Stimulated activated CD4-positive, alpha-beta T cell treated with anti-CD3 and anti-CD28 coated beads, Interleukin-2, amount 100 ng/mL, for 48 hours (primary cell): ENCODE data around the gene SNX1.
"Not testable (repeated sequence)": the region's sequence is repeated elsewhere in the genome, so short reads cannot be mapped to it uniquely, and the experiment has no call there.

Source experiments
- DNase-seq, 2 donors: peaks; one replicate each; pipeline ENCODE4 v3.0.0-alpha.2; 2020

The SNX1 gene

DNA sequence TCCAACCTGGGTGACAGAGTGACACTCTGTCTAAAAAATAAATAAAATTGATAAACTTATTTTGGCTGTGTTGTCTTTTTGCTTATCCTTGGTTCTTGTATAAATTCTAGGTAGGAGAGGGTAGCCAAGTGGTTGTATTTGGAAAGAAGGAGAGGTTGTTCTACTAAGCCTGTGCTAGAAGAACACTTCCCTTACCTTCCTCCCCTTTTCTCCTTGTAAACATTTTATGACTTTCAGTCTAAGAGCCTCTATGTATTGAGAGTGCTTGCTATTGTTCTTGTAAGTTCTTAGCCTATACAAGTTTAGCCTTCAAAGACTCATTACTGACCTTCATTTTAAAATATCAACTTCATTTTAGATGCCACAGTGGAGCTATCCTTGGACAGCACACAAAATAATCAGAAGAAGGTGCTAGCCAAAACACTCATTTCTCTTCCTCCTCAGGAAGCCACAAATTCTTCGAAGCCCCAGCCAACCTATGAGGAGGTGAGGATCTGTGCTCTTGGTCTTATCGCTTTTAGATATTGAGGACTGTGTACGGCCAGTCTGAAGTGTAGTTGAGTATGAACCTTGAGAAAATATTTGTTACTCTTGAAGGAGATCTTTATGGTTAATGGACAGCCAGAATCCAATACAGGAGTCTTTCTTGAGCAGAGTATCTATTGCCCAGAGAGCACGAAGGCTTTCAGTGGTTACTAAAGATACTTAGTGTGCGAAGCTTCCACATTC, 22.1 kb downstream of the SNX1 start:
- DNase-seq = no peak

DNA sequence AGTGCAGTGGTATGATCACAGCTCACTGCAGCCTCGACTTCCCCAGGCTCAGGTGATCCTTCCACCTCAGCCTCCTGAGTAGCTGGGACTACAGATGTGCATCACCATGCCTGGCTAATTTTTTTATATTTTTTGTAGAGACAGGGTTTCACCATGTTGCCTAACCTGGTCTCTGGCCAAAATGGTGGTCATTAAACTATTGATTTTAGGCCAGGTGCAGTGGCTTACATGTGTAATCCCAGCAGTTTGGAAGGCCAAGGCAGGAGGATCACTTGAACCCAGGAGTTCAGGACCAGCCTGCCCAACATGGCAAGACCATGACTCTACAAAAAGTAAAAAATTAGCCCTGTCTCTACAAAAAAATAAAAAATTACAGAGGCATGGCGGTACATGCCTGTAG, 24.5 kb downstream of the SNX1 start:
- DNase-seq = not testable (repeated sequence)

GRCh38 chr15:64121614-64122013, 25.8 kb downstream of the SNX1 start:
- no peak for DNase-seq

GRCh38 chr15:64122444-64122843, 26.7 kb downstream of the SNX1 start:
- DNase-seq = no peak

DNA sequence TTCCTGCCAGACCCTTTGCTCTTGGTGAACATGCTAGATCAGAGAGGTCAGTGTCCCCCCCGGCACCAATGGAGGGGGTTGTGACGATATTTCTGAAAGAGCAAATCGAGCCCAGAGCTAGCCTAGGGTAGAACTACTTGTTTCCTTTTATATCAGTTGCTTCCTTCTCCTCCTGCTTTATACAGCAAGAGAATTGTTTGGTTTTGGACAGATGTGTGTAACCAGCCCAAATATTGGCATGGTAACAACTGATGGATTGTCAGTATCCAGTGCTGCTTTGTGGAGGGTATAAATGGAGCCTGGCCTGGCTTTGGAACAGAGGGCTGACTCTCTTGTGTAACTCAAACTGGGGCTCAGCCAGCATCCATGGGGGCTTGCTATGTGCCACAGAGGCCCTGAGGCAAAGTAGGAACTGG, 27.2 kb downstream of the SNX1 start:
- no peak for DNase-seq

GRCh38 chr15:64125978-64126377, 30.2 kb downstream of the SNX1 start:
- no peak for DNase-seq

- DNase-seq = no peak
Measured at GRCh38 chr15:64127521-64128270, 31.9 kb downstream of the SNX1 start.

DNA sequence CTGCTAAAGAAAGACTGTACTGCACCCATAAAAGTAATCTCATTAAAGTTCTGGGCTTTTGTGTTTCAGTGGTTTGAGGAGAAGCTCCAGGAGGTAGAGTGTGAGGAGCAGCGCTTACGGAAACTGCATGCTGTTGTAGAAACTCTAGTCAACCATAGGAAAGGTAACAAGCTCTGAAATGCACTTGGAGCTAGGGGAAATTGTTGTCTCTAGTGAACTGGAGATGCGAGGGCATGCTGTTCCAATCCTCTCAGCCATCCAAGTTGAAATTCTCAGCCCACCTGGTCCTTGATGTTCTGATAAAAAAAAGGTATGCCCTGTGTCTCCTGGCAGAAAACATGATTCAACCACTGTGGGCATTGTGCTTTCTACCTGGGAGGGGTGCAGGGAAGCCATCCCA, 34.4 kb downstream of the SNX1 start:
- DNase-seq = no peak

DNA sequence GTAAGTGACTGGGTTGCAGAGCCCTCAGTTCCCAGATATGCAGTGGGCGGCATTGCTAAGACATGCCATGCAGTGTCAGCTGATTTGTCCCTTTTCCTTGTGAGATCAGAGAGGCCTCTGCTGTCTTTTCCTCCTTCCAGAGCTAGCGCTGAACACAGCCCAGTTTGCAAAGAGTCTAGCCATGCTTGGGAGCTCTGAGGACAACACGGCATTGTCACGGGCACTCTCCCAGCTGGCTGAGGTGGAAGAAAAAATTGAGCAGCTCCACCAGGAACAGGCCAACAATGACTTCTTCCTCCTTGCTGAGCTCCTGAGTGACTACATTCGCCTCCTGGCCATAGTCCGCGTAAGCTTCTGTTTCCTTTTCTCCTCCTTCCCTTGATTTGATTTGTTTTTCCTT, 35.8 kb downstream of the SNX1 start:
- no peak for DNase-seq

DNA sequence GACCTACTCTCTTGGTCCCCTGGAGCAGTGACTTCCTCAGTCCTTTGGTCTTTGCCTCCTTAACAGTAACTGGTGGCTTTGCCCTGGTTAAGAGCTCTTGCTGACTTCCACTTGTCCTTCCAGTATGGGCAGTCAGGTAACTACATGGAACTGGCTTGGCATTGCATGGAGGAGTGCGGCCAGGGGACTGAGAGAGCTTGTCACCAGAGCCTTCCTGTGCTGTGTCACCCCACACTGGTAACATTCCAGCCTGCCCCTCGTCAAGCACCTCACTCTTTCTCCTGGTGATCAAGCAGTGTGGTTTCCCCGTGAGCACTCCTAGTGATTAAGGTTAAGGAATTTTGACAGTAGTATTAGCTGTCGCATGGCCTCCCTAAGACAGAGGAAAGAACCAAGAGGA, 36.4 kb downstream of the SNX1 start:
- no peak for DNase-seq

- no peak for DNase-seq
Measured at GRCh38 chr15:64133623-64134344, 38.0 kb downstream of the SNX1 start.

GRCh38 chr15:64134345-64134829, 38.6 kb downstream of the SNX1 start:
- DNase-seq = no peak

DNA sequence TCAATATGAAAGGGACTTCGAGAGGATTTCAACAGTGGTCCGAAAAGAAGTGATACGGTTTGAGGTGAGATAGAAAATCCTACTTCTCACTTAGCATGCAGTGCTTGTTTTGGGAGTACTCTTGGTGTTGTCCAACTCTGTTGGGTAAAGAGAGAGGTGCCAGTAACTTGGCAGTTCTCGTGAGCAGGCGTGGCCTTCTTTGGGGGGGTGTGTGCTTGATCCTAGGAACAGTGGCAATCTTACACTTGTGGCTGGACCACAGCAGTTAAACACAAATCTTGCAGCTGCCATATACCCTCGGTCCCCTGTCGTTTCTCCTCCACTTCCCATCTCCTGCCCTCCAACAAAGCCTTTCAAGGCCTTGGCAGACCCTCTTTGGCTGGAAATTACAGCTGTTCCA, 40.6 kb downstream of the SNX1 start:
- no peak for DNase-seq

GRCh38 chr15:64137226-64137833, 41.5 kb downstream of the SNX1 start:
- DNase-seq = no peak

DNA sequence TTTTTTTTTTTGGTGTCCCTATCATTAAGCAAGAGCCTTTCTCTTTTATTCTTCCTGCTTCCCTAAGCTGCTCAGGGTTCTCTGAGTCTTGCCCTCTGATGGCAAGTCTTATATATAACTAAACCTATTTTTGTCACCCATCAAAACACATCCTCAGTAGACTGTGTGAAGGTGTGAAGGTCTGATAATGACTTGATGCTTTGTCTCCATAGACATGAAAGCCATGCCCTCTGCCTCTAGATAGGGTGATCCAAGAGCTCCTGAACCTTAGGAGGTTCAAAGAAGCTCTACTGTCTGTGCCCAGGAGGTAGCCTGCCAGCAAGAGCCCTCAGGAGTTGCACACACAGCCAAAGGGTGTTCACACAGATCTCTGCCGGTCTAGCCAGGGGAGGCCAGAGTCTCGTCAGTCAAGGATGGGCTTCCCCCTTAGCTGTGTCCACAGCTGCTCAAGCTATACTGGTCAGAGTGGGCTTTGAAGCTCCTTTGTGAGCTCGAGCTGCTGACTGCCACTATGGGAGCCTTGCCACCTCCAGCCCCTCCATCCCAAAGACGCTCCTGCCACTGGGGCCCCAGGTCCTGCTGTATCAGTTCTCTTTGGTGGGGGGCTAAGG, 42.7 kb downstream of the SNX1 start:
- DNase-seq = no peak

DNA sequence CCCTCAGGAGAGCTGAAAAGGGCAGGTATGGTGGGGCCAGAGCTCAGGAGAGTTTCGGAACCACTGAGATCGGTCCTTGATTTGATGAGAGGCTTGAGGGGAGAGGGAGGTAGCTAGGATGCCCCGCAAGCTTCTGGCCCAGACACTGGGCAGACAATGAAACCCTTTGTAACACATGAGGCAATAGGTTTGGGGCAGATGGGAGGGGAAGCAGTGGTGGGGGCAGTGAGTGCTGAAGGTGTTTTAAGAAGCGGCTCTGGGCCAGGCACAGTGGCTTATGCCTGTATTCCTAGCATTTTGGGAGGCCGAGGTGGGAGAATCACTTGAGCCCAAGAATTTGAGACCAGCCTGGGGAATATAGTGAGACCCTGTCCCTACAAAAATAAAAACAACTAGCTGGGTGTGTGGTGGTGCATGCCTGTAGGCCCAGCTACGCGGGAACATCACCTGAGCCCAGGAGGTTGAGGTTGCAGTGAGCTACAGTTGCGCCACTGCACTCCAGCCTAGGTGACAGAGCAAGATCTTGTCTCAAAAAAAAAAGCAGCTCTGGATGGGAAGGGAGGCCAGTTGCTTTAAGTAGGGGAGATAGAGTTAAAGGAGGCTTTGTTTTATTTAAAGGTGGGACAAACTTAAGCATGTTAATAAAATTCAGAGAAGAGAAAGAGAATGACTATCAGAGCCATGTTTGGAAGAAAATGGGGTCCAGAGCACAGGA, 46.2 kb downstream of the SNX1 start:
- no peak for DNase-seq

DNA sequence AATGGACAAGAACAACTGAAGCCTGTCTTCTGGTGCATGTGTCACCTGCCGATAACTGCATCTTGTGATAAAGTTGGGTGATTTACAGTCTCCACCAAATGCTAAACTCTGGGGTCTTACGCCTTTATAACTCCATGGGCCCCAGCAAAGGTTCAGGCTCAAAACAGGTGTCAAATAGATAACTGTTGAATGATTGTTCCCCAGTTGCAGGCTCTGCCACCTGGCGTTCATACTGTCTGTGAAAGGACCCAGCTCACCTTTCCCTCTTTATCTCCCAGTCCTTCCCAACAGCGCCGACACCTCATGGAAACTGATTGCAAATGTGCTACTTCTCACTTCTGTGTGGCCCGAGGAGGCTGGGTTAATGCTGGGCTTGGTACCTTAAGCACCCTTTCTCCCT, 47.5 kb downstream of the SNX1 start:
- no peak for DNase-seq

DNA sequence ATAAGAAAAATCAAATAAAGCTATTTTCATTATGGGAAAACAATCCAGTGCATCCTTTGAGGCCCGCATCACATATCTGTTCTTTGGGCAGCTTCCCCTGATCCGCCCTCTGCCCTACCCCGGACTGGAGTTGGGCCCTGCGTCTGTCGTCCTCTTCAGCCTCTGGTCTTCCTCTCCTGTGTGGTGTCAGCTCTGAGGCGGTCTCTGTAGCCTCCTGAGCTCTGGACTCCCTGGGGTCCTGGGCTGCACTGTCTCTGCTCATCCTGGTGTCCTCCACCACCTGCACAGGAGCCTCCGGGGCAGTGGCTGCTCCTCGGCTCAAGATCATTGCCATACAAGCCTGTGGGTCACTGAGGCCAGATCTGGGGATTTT, 48.4 kb downstream of the SNX1 start:
- no peak for DNase-seq

DNA sequence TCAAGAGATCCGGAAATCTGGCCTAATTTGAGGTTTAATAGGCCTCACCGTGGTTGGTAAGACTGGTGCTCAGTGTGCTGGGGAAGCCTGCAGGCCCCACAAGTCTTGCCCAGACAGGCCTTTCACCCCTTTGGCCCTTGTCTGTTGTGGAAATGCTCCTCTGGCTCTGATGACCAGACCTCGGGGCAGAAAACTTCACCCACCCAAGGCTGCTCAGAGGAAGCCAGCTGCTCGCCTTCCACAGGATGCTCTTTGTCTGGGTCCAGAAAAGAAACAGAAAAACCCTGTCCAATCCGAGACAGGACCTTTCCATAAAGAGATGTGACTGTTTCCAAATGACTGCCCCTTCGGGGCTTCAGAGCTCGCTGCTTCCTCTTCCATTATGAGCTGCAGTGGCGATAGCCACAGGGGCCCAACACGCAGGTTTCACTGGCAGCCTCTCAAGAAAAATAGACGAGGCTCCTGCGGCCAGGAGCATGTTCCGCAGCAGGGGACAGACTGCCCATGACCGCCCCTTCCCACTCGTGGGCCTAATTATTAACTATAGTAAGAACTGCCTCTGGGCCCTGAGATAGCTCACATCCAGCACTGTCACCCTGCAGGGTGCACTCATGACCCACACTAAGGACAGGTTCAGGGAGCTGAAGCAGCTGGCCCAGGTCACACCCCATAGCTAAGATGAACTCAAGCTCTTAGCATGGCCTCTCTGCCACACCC, 48.9 kb downstream of the SNX1 start:
- no peak for DNase-seq

DNA sequence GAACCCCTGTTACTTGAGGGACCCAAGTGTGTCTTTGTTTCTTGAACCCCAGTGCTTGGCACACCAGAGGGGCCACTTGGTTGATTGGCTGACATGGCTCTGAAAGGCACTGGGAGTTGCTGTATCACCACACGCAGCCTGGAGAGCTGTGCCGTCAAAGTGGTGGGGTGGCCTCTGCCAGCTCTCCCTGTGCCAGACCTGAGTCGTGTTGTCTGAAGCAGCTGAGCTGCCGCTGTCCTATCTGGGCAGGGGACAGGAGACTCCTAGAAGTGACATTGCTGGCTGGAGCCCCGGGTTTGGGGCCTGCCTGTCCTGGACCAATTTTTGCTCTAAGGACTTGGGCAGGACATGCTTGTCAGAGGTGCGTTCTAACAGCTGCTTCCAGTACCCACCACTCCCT, 50.3 kb downstream of the SNX1 start:
- DNase-seq = no peak

DNA sequence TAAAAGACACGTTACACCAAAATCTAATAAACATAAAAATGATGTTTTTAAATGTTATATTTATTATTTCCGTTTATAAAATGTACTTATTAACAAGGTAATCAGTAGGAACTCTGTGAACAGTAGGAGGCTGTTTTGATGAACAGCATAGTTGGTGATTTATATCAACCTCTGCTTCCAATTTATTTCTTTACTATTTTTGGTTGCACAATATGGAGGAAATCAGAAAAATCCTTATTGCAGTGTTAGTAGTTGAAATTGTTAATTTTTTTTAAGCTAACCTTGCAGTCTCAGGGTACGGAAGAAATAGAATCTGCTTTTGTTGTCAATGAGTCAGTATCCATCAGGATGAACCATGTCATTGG, 50.7 kb downstream of the SNX1 start:
- no peak for DNase-seq
